Upper lobe of left lung (tissue), 6 donors: ENCODE results near the gene LY6G6D. TPM values are rescaled to one million over a fixed set of nuclear protein-coding genes. Genes with fewer than 3 reads are reported as not detected.

Source experiments
- ATAC-seq, 2 donors: fragments of 200-7000 bp; cut with Tn5 transposase; one replicate each; pipeline ENCODE4 v1.9.1; 2022; ENCODE audit warnings: mild to moderate bottlenecking in 2 of 2, moderate library complexity in 2 of 2; ENCODE audit not compliant: low FRiP score in 2 of 2
- DNase-seq, 2 donors: peaks; one replicate each; pipeline ENCODE4 v3.0.0-alpha.2; 2019 to 2020
- H3K27ac ChIP-seq, 4 donors: fragments of 200-600 bp; sonication (generic); one replicate each; pipeline ENCODE4 v1.5.1; 2016 to 2019
- H3K27me3 ChIP-seq, 4 donors: fragments of 200-600 bp; sonication (generic); one replicate each; pipeline ENCODE4 v1.5.1; 2017 to 2019
- H3K36me3 ChIP-seq, 4 donors: fragments of 200-600 bp; sonication (generic); one replicate each; pipeline ENCODE4 v1.5.1; 2016 to 2019
- H3K4me1 ChIP-seq, 4 donors: fragments of 200-600 bp; sonication (generic); one replicate each; pipeline ENCODE4 v1.5.1; 2018 to 2019
- H3K4me3 ChIP-seq, 4 donors: fragments of 200-600 bp; sonication (generic); one replicate each; pipeline ENCODE4 v1.5.1; 2017 to 2019; ENCODE audit warnings: mild to moderate bottlenecking in 2 of 4, moderate library complexity in 1 of 4
- H3K9me3 ChIP-seq, 4 donors: fragments of 200-600 bp; sonication (generic); one replicate each; pipeline ENCODE4 v1.5.1; 2018 to 2019
- EP300 ChIP-seq, 4 donors: sonication (generic); formaldehyde crosslinking; IDR thresholded peaks; one replicate each; pipeline ENCODE4 v1.5.1; 2017; ENCODE audit warnings: antibody characterized with exemption in 4 of 4, control low read depth in 2 of 4
- POLR2A ChIP-seq, 4 donors: fragments of 450-650 bp; IDR thresholded peaks; one replicate each; pipeline ENCODE4 v1.5.1; 2016 to 2017; ENCODE audit warnings: antibody characterized with exemption in 4 of 4, mild to moderate bottlenecking in 2 of 4
- POLR2AphosphoS5 ChIP-seq, 2 donors: sonication (generic); formaldehyde crosslinking; IDR thresholded peaks; one replicate each; pipeline ENCODE4 v1.5.1; 2017; ENCODE audit warnings: antibody characterized with exemption in 2 of 2
- WGBS, 2 donors: methylation state at CpG; one replicate each; pipeline ENCODE4 v1.1.5; 2017 to 2018; 5-methylcytosine and 5-hydroxymethylcytosine counted together
- total RNA-seq, 6 donors: library from RNA; depleted of rRNA in 4 of 6; stranded (reverse); fragments of >200 nt in 4 of 6; gene quantifications; one replicate each; pipeline versions ENCODE4 v1.1.0 to v1.2.1, GENCODE V29; 2016 to 2021
- TF ChIP-seq, protein P1 (sequence below), 6 experiments: fragments of 450-650 bp in 4 of 6; fragments of 200-600 bp in 2 of 6; sonication (generic) in 2 of 6; IDR thresholded peaks; one replicate each; pipeline ENCODE4 v1.5.1; 2016 to 2019; ENCODE audit warnings: antibody characterized with exemption in 6 of 6
- donor health status: DM: no; HTN: no; CAD: no; lungs with moderate emphysema.
- donor health status: DM: no; HTN: yes; CAD: no; lungs with severe emphysema.

The LY6G6D gene
- total RNA-seq, 6 donors from 2014 or later, result not detected

- Histone ChIP-seq H3K9me3 (no peaks in the 10 kb centered on the region), H3K4me3 (no peak overlapping the region), H3K36me3 (peaks cover 0 to 27% (median 5%) of the 10 kb centered on the region in 4 donors), H3K4me1 (peaks cover 30 to 48% (median 38%) of the 10 kb centered on the region in 4 donors), H3K27me3 (no peaks in the 10 kb centered on the region), H3K27ac (peak overlapping the region; percentile 6 to 99 (median 71))
- WGBS, 2 donors, result 78 to 79% methylated on average over 12 of the region's 12 CpGs
- ATAC-seq (no peak), DNase-seq (peak in 1 of 2 donors; percentile 56)
- peak in 1 of 4 donors; percentile 34 for TF ChIP-seq EP300 (IDR thresholded peaks at IDR 0.05)
- no peak for TF ChIP-seq POLR2A (IDR thresholded peaks at IDR 0.05)
- TF ChIP-seq POLR2AphosphoS5 (IDR thresholded peaks at IDR 0.05), result peak; percentile 50 to 76
Observed at GRCh38 chr6:31725502-31726350, 10.6 kb downstream of the LY6G6D start.

GRCh38 chr6:31727034-31727716, 12.0 kb downstream of the LY6G6D start:
- Histone ChIP-seq H3K9me3 (no peaks in the 10 kb centered on the region), H3K4me1 (peaks cover 30 to 60% (median 49%) of the 10 kb centered on the region in 4 donors), H3K27me3 (no peaks in the 10 kb centered on the region), H3K36me3 (peaks cover 9 to 42% (median 19%) of the 10 kb centered on the region in 4 donors), H3K27ac (peak overlapping the region; percentile 87 to 99 (median 94)), H3K4me3 (peak overlapping the region in 1 of 4 donors; percentile 80)
- TF ChIP-seq, protein P1, sequence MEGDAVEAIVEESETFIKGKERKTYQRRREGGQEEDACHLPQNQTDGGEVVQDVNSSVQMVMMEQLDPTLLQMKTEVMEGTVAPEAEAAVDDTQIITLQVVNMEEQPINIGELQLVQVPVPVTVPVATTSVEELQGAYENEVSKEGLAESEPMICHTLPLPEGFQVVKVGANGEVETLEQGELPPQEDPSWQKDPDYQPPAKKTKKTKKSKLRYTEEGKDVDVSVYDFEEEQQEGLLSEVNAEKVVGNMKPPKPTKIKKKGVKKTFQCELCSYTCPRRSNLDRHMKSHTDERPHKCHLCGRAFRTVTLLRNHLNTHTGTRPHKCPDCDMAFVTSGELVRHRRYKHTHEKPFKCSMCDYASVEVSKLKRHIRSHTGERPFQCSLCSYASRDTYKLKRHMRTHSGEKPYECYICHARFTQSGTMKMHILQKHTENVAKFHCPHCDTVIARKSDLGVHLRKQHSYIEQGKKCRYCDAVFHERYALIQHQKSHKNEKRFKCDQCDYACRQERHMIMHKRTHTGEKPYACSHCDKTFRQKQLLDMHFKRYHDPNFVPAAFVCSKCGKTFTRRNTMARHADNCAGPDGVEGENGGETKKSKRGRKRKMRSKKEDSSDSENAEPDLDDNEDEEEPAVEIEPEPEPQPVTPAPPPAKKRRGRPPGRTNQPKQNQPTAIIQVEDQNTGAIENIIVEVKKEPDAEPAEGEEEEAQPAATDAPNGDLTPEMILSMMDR (IDR thresholded peaks at IDR 0.05), result no peak
- peak in 1 of 4 donors; percentile 43 for TF ChIP-seq POLR2A (IDR thresholded peaks at IDR 0.05)
- 69 to 72% methylated on average over 7 of the region's 7 CpGs for WGBS, 2 donors
- DNase-seq (peak in 1 of 2 donors; percentile 62), ATAC-seq (peak in 1 of 2 donors; percentile 28)

DNA sequence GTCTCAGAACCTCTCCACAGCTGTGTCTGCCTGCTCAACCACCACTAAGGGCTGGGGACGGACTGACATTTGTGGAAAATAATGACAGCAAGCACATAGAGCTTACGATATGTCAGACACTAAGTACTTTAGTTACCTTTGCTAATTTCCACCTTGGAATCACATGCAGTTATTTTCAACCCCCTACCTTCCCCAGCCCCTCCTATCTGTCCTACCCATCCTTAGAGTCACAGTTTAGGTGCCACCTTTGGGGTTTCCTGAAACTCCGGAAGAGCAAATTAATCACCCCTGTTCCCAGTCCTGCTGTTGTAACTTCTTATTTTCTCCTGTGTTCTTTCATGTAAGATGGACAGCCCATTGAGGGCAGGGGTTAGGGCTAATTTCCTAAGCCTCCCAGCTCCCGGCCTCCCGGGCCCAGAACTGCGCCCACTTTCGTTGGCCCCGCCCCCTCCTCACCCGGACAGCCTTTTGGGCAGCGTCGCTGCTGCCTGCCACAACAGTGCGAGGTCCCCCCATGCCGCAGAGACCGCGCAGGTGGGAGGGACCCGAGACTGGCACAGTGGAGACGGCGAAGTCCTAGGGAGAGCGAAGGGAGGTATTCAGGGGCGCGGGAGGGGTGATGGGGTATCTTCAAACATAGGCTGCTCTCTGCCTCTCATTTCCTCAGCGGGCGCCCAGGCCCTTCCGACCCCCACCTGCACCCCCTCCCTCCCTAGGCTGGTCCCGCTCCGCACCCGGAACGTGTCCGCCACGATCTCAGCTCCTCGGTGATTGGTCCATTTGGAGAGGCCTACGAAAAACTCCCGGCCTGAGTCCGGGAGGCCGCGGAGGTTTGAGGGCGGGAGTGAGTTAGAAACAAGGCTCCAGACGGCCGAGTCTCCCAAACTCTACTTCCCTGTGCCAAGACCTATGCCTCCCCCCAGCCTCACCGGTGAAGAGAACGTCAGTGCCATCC, 12.8 kb downstream of the LY6G6D start:
- WGBS, 2 donors, result 77% methylated on average over 20 to 41 of the region's 41 CpGs
- no peaks in the 10 kb centered on the region for H3K9me3 ChIP-seq
- H3K27me3 ChIP-seq, result no peaks in the 10 kb centered on the region
- DNase-seq (peak in 1 of 2 donors; percentile 84), ATAC-seq (no peak)
- TF ChIP-seq, protein P1 (IDR thresholded peaks at IDR 0.05), result no peak
- TF ChIP-seq POLR2AphosphoS5 (IDR thresholded peaks at IDR 0.05), result no peak
- TF ChIP-seq EP300 (IDR thresholded peaks at IDR 0.05), result no peak
- no peak for TF ChIP-seq POLR2A (IDR thresholded peaks at IDR 0.05)
- peaks cover 30 to 69% (median 55%) of the 10 kb centered on the region in 4 donors for H3K4me1 ChIP-seq
- H3K4me3 ChIP-seq, result peak overlapping the region in 3 of 4 donors; percentile 76 to 84 (median 80)
- peaks cover 14 to 50% (median 28%) of the 10 kb centered on the region in 4 donors for H3K36me3 ChIP-seq
- peak overlapping the region; percentile 87 to 99 (median 94) for H3K27ac ChIP-seq

GRCh38 chr6:31728767-31729514, 13.8 kb downstream of the LY6G6D start, which contains the start of gene DDAH2:
Gene DDAH2, minus strand, starts transcription at chr6:31729299. Its CDS starts 138 bp downstream, at chr6:31729161.
- no peaks in the 10 kb centered on the region for H3K27me3 ChIP-seq
- no peaks in the 10 kb centered on the region for H3K9me3 ChIP-seq
- 18 to 23% methylated on average over 35 of the region's 36 CpGs for WGBS, 2 donors
- peak within 1 kb of the TSS; percentile 87 to 99 (median 94) for H3K27ac ChIP-seq
- ATAC-seq, result peak; percentile 45 to 66
- DNase-seq, result peak in 1 of 2 donors; percentile 83
- peaks cover 20 to 59% (median 37%) of the 10 kb centered on the region in 4 donors for H3K36me3 ChIP-seq
- peaks cover 39 to 78% (median 64%) of the 10 kb centered on the region in 4 donors for H3K4me1 ChIP-seq
- no peak for TF ChIP-seq POLR2AphosphoS5 (IDR thresholded peaks at IDR 0.05)
- TF ChIP-seq, protein P1 (IDR thresholded peaks at IDR 0.05), result peak in 3 of 6 experiments; percentile 68 to 74 (median 71)
- peak within 1 kb of the TSS; percentile 76 to 87 (median 82) for H3K4me3 ChIP-seq
